ENCODE results near the gene LRRC10B. TPM values are rescaled to one million over a fixed set of nuclear protein-coding genes. Genes with fewer than 3 reads are reported as not detected.
"Not testable (repeated sequence)": the region's sequence is repeated elsewhere in the genome, so short reads cannot be mapped to it uniquely, and the experiment has no call there.

LRRC10B gene
- 0.87 TPM for polyA plus RNA-seq (2013, experiment 1 of 4)
- 0.92 TPM for polyA plus RNA-seq (2013, experiment 2 of 4)
- 1.5 TPM for polyA plus RNA-seq (2013, experiment 3 of 4)
- 1.4 TPM for polyA plus RNA-seq (2013, experiment 4 of 4)

DNA sequence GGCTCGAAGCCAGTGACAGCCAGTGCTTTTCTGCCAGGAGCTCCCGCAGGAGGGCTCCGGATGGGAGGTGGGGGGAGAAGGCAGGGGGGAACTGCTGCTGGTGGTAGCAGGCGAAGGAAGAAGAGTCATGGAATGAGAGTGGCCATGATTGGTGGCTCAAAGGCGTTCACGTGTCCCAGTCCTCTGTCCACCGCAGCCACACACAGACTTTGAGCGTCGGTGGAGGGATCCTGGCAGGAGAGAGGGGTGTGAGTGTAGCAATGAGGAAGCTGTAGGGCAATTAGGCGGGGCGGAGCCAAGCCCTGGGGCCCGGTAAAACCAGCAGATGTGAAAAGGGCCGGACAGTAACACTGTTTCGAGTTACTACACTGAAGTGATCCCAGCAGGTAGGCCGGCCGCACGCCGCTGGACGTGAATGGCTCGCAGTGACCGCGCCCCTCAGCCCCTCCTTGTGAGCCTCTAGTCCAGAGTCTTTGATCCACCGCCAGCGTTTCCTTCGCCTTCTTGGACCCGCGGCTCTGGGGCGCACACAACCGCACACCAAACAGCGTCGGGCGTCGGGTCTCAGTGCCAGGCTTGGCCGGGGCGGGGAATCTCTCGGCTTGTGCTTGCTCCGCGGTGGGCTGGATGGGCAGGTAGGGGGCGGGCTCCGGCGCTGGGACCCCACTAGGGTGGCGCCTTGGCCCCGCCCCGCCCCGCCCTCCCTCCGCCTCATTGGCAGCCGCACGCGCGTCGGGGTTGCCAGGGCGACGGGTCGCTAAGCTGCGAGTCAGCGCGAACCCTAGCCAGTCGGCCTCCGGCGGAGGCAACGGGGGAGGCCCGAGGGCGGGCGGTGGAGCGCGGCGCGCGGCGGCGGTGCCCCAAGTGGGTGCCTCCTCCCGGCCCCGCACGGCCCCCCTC, at the start of gene LRRC10B:
Gene LRRC10B, plus strand, starts transcription at position 788 of the 900 bp plus-strand sequence. CDS start 250 bp downstream, outside the sequence.
- H3K27me3 ChIP-seq (ENCODE audit: control insufficient read depth, insufficient read depth, low read length, poor library complexity, severe bottlenecking): peaks cover 40% of the 10 kb centered on the region
- peak within 1 kb of the TSS; percentile 38 for H3K4me3 ChIP-seq (ENCODE audit: insufficient read depth, low read depth, low read length)
- 1 to 2% methylated on average over 74 of the region's 74 CpGs for WGBS, 2 experiments

DNA sequence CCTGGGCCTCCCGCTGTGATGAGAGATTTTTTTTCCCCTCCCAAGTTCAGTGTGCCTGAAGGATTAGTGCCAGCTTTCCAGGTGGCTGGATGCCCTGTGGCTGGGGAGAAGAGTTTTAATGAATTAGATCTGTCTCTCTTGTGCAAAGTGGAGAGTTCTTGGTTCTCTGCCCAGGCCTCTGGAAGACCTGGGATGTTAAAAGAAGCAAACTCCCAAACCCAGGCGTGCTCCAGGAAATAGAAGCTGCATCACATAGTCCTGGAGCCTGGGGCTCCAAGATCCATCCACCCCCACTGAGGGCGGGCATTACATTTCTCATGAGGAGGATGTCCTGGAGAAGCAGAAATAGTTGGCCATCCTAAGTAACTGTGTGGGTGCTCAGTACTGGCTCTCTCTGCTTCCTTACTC, 48.1 kb upstream of the LRRC10B start:
- H3K4me1 ChIP-seq (ENCODE audit: control insufficient read depth, insufficient read depth, low read length): no peaks in the 10 kb centered on the region
- no peak overlapping the region for H3K27ac ChIP-seq (ENCODE audit: insufficient read depth, low read depth, low read length, poor library complexity, severe bottlenecking)
- H3K4me3 ChIP-seq (ENCODE audit: insufficient read depth, low read depth, low read length): no peak overlapping the region
- H3K9me3 ChIP-seq (ENCODE audit: control insufficient read depth, low read length): no peaks in the 10 kb centered on the region
- no peaks in the 10 kb centered on the region for H3K36me3 ChIP-seq (ENCODE audit: control insufficient read depth, insufficient read depth, low read length)
- WGBS, 2 experiments: 93% methylated on average over 3 of the region's 3 CpGs
- no peaks in the 10 kb centered on the region for H3K27me3 ChIP-seq (ENCODE audit: control insufficient read depth, insufficient read depth, low read length, poor library complexity, severe bottlenecking)

More for the DNA sequence above, at the start of gene LRRC10B:
- Histone ChIP-seq H3K27ac (ENCODE audit: insufficient read depth, low read depth, low read length, poor library complexity, severe bottlenecking) (no peak within 1 kb of the TSS), H3K36me3 (ENCODE audit: control insufficient read depth, insufficient read depth, low read length) (no peaks in the 10 kb centered on the region), H3K9me3 (ENCODE audit: control insufficient read depth, low read length) (no peaks in the 10 kb centered on the region), H3K4me1 (ENCODE audit: control insufficient read depth, insufficient read depth, low read length) (peaks cover 45% of the 10 kb centered on the region)

DNA sequence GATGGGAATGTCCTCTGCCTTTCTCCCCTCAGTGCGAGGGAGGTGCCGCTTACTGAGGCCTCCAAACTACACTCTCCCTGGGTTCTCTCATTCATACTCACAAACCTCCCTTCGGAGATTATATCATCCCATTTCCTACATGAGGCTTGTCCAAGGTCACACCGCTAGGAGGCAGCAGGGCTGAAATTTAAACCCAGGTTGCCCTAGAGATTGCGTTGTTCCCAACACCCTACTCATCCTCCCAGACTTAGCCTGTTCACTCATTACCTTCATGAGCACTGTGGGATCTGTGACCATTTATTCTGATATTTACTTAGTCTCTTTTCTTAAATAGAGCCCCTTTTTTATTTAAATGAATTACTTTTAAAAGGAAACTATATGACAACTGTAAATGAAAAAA, 47.6 kb upstream of the LRRC10B start:
- no peaks in the 10 kb centered on the region for H3K9me3 ChIP-seq (ENCODE audit: control insufficient read depth, low read length)
- no peaks in the 10 kb centered on the region for H3K36me3 ChIP-seq (ENCODE audit: control insufficient read depth, insufficient read depth, low read length)
- no peak overlapping the region for H3K27ac ChIP-seq (ENCODE audit: insufficient read depth, low read depth, low read length, poor library complexity, severe bottlenecking)
- 85 to 89% methylated on average over 5 of the region's 5 CpGs for WGBS, 2 experiments
- H3K27me3 ChIP-seq (ENCODE audit: control insufficient read depth, insufficient read depth, low read length, poor library complexity, severe bottlenecking): no peaks in the 10 kb centered on the region
- no peak overlapping the region for H3K4me3 ChIP-seq (ENCODE audit: insufficient read depth, low read depth, low read length)
- H3K4me1 ChIP-seq (ENCODE audit: control insufficient read depth, insufficient read depth, low read length): no peaks in the 10 kb centered on the region

DNA sequence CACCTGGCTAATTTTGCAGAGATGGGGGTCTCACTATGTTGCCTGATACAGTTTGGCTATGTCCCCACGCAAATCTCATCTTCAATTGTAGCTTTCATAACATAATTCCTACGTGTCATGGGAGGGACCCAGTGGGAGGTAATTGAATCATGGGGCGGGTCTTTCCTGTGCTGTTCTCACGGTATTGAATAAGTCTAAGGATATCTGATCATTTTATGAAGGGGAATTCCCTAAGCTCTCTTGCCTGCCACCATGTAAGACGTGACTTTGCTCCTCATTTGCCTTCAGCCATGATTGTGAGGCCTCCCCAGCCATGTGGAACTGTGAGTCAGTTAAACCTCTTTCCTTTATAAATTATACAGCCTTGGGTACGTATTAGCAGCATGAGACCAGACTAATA, 40.9 kb upstream of the LRRC10B start:
- not testable (repeated sequence) for H3K4me3 ChIP-seq (ENCODE audit: insufficient read depth, low read depth, low read length); H3K27ac ChIP-seq (ENCODE audit: insufficient read depth, low read depth, low read length, poor library complexity, severe bottlenecking); H3K36me3 ChIP-seq (ENCODE audit: control insufficient read depth, insufficient read depth, low read length); H3K9me3 ChIP-seq (ENCODE audit: control insufficient read depth, low read length); H3K27me3 ChIP-seq (ENCODE audit: control insufficient read depth, insufficient read depth, low read length, poor library complexity, severe bottlenecking); H3K4me1 ChIP-seq (ENCODE audit: control insufficient read depth, insufficient read depth, low read length)
- WGBS, 2 experiments: 91 to 94% methylated on average over 6 of the region's 6 CpGs

DNA sequence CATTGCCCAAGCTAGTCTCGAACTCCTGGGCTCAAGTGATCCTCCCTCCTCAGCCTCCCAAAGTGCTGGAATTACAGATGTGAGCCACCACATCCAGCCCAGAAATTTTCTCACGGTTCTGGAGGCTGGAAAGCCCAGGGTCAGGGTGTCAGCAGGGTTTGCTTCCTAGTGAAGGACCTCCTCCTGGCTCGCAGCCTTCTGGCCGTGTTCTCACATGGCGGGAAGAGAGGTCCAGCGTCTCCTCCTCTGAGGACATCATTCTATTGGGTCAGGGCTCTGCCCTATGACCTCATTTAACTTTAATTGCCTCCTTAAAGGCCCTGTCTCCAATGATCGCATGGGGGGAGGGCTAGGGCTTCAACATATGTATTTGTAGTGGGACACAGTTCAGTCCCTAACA, 40.5 kb upstream of the LRRC10B start:
- Histone ChIP-seq H3K9me3 (ENCODE audit: control insufficient read depth, low read length) (no peaks in the 10 kb centered on the region), H3K36me3 (ENCODE audit: control insufficient read depth, insufficient read depth, low read length) (no peaks in the 10 kb centered on the region), H3K4me3 (ENCODE audit: insufficient read depth, low read depth, low read length) (no peak overlapping the region), H3K4me1 (ENCODE audit: control insufficient read depth, insufficient read depth, low read length) (no peaks in the 10 kb centered on the region), H3K27ac (ENCODE audit: insufficient read depth, low read depth, low read length, poor library complexity, severe bottlenecking) (no peak overlapping the region), H3K27me3 (ENCODE audit: control insufficient read depth, insufficient read depth, low read length, poor library complexity, severe bottlenecking) (no peaks in the 10 kb centered on the region)
- WGBS, 2 experiments: 90 to 93% methylated on average over 7 of the region's 7 CpGs

DNA sequence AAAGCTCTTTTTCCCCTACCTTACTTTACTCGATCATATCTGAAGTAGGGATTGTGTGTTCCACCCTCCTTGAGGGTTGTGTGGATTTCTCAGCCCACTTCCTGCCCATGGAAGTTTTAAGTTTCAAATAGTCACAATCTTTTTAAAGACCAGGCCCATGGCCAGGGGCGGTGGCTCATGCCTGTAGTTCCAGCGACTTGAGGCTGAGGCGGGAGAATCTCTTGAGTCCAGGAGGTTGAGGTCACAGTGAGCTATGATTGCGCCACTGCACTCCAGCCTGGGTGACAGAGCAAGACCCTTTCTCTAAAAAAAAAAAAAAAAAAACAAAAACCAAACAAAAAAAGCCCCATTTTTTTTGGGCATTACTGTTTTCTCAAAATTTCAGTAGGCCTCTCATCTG, 36.3 kb upstream of the LRRC10B start:
- H3K9me3 ChIP-seq (ENCODE audit: control insufficient read depth, low read length): no peaks in the 10 kb centered on the region
- H3K4me3 ChIP-seq (ENCODE audit: insufficient read depth, low read depth, low read length): no peak overlapping the region
- WGBS, 2 experiments: 89 to 94% methylated on average over 5 of the region's 5 CpGs
- H3K4me1 ChIP-seq (ENCODE audit: control insufficient read depth, insufficient read depth, low read length): no peaks in the 10 kb centered on the region
- H3K36me3 ChIP-seq (ENCODE audit: control insufficient read depth, insufficient read depth, low read length): no peaks in the 10 kb centered on the region
- no peaks in the 10 kb centered on the region for H3K27me3 ChIP-seq (ENCODE audit: control insufficient read depth, insufficient read depth, low read length, poor library complexity, severe bottlenecking)
- H3K27ac ChIP-seq (ENCODE audit: insufficient read depth, low read depth, low read length, poor library complexity, severe bottlenecking): no peak overlapping the region

DNA sequence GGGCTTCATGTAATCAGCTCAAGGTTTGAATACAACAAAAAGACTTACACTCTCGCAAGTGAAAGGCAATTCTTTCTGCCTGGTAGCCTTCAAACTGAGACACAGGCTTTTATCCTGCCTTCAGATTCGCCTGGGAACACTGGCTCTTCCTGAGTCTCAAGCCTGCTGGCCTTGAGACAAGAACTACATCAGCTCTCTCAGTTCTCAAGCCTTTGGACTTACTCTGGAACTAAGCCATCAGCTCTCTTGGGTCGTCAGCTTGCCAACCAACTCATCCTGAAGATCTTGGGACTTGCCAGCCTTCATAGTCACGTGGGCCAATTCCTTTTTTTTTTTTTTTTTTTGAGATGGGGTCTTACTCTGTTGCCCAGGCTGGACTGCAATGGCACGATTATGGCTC, 35.7 kb upstream of the LRRC10B start:
- H3K9me3 ChIP-seq (ENCODE audit: control insufficient read depth, low read length): no peaks in the 10 kb centered on the region
- 75 to 82% methylated on average over 5 of the region's 5 CpGs for WGBS, 2 experiments
- H3K27ac ChIP-seq (ENCODE audit: insufficient read depth, low read depth, low read length, poor library complexity, severe bottlenecking): no peak overlapping the region
- no peaks in the 10 kb centered on the region for H3K36me3 ChIP-seq (ENCODE audit: control insufficient read depth, insufficient read depth, low read length)
- H3K27me3 ChIP-seq (ENCODE audit: control insufficient read depth, insufficient read depth, low read length, poor library complexity, severe bottlenecking): no peaks in the 10 kb centered on the region
- H3K4me1 ChIP-seq (ENCODE audit: control insufficient read depth, insufficient read depth, low read length): no peaks in the 10 kb centered on the region
- no peak overlapping the region for H3K4me3 ChIP-seq (ENCODE audit: insufficient read depth, low read depth, low read length)

DNA sequence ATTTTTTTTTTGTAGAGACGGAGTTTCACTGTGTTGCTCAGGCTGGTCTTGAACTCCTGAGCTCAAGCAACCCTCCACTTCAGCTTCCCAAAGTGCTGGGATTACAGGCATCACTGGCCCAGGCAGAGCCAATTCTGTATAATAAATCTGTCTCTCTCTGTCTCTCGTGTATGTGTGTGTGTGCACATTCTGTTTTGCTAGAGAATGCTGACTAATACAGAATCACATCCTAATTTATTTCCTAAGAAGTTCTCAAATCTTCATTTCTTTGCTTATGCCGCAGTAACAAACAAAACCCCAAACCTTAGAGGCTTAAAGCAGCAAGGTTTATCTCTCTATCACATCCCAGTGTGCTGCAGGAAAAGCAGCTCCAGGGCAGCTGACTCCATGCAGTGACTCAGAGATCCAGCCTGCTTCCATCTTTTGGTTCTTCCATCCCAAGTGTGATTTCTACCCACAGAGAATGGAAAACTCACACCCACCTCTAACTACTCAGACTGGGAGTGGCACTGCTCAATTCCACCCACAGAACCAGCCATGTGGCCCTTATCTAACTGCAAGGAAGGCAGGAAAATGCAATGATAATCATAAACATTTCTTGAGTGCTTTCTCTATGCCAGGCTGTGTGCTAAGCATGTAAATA, 35.1 kb upstream of the LRRC10B start:
- H3K4me3 ChIP-seq (ENCODE audit: insufficient read depth, low read depth, low read length): no peak overlapping the region
- H3K27ac ChIP-seq (ENCODE audit: insufficient read depth, low read depth, low read length, poor library complexity, severe bottlenecking): no peak overlapping the region
- WGBS, 2 experiments: 92 to 93% methylated on average over 2 to 3 of the region's 3 CpGs
- H3K4me1 ChIP-seq (ENCODE audit: control insufficient read depth, insufficient read depth, low read length): no peaks in the 10 kb centered on the region
- H3K36me3 ChIP-seq (ENCODE audit: control insufficient read depth, insufficient read depth, low read length): no peaks in the 10 kb centered on the region
- H3K27me3 ChIP-seq (ENCODE audit: control insufficient read depth, insufficient read depth, low read length, poor library complexity, severe bottlenecking): no peaks in the 10 kb centered on the region
- no peaks in the 10 kb centered on the region for H3K9me3 ChIP-seq (ENCODE audit: control insufficient read depth, low read length)

DNA sequence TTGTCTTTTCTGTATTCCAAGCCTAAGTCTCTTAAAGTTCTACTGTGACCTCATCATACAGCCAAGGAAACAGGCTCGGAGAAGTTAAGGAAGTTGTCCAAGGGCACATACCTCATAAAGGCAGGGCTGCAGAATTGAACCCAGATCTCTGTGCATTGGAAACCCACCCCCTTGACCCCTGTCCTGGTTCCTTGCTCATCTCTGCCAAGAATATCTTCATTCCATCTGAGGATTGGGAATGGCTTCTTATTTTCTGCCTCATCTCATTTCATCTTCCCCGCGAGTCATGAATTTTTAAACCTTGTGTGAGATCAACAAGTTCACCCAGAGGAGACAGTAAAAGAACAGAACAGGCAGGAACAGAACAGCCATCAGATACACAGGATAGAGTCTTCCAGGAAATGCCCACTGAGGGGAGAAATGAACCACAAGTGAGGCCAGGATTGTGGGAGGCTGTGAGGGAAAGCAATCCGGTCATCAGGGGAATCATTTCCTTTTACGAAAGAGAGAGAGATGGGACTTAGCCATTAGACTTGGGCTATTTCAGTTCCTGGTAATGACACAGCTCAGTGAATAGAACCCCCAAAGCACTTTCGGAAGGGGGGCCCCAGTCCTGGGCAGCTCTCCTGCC, 34.4 kb upstream of the LRRC10B start:
- Histone ChIP-seq H3K27ac (ENCODE audit: insufficient read depth, low read depth, low read length, poor library complexity, severe bottlenecking) (no peak overlapping the region), H3K36me3 (ENCODE audit: control insufficient read depth, insufficient read depth, low read length) (no peaks in the 10 kb centered on the region), H3K9me3 (ENCODE audit: control insufficient read depth, low read length) (no peaks in the 10 kb centered on the region), H3K4me1 (ENCODE audit: control insufficient read depth, insufficient read depth, low read length) (no peaks in the 10 kb centered on the region), H3K4me3 (ENCODE audit: insufficient read depth, low read depth, low read length) (no peak overlapping the region), H3K27me3 (ENCODE audit: control insufficient read depth, insufficient read depth, low read length, poor library complexity, severe bottlenecking) (no peaks in the 10 kb centered on the region)
- 92 to 96% methylated on average over 6 of the region's 6 CpGs for WGBS, 2 experiments

DNA sequence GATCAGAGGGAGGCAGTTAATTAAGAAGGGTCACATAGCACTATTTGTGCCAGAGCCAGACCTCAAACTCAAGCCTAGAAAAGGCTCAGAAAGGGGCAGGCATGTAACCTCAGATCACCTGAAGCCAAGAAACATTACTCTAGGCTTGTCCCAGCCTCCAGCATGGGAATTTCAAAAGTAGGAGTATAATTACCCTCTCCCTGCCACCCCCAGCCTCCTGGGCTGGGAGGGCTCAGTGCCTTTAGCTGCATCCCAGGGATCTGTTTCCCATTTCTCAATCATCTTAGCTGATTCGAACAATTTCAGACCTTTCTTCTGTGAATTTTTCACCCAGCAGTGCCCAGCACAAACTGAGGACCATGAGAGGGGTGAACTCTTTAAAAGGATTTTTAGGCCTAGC, 33.1 kb upstream of the LRRC10B start:
- no peaks in the 10 kb centered on the region for H3K36me3 ChIP-seq (ENCODE audit: control insufficient read depth, insufficient read depth, low read length)
- peaks cover 6% of the 10 kb centered on the region for H3K4me1 ChIP-seq (ENCODE audit: control insufficient read depth, insufficient read depth, low read length)
- H3K27me3 ChIP-seq (ENCODE audit: control insufficient read depth, insufficient read depth, low read length, poor library complexity, severe bottlenecking): no peaks in the 10 kb centered on the region
- no peaks in the 10 kb centered on the region for H3K9me3 ChIP-seq (ENCODE audit: control insufficient read depth, low read length)
- no peak overlapping the region for H3K4me3 ChIP-seq (ENCODE audit: insufficient read depth, low read depth, low read length)
- WGBS, 2 experiments: 98 to 100% methylated on average over 1 of the region's 1 CpG
- no peak overlapping the region for H3K27ac ChIP-seq (ENCODE audit: insufficient read depth, low read depth, low read length, poor library complexity, severe bottlenecking)

Measured in ectodermal cell (in vitro differentiated cells).